Measurements from ENCODE around the gene ADM5.

DNA sequence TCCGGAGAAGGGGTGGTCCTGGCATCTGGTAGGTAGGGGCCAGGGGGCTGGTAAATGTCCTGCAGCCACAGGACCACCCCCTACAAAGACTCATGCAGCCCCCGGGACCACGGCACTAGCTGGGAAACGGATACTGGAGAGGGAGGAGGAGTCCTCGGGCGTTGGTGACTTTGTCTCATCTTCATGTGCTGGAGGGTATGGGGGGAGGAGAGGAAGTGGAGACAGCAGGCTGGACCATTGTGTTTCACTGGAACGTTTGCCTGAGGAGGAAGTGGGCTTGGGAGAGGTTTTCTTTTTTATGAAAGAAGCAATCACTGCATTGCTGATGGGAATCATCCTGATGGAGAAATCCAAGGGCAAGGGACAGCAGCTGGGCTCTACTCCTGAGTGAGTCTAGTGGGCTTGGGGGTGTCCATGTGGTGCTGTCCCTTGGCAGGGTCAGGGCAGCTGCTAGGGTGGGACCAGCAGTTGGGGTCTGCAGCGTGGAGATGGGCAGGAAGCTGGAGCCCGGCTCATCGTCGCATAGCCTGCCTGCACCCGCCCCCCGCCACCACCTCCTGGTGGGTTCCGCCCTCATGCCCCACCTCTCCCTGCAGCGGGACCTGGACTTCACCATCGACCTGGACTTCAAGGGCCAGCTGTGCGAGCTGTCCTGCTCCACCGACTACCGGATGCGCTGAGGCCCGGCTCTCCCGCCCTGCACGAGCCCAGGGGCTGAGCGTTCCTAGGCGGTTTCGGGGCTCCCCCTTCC is 1.7 kb upstream of the ADM5 start:
- TF ChIP-seq POLR2AphosphoS5 (IDR thresholded peaks at IDR 0.05; ENCODE audit: borderline replicate concordance, low read depth, low read length), result no peak
- no peak for TF ChIP-seq EZH2 (IDR thresholded peaks at IDR 0.05)

All from SK-N-MC (cell line).